Thymus (tissue), 11 donors: Measurements from ENCODE around the gene PRPSAP1. TPM values are rescaled to one million over a fixed set of nuclear protein-coding genes. Genes with fewer than 3 reads are reported as not detected.
A peak's percentile ranks its signal among the peaks of the same experiment; 100 is the strongest.

Experiments used
- DNase-seq, 9 donors: peaks; one replicate each; pipeline ENCODE4 v3.0.0-alpha.2; 2013; ENCODE audit warnings: low spot score in 9 of 9, low read depth in 6 of 9, missing footprints in 1 of 9
- H3K27ac ChIP-seq, 2 donors: one replicate each; pipeline ENCODE4 v1.5.1; 2013; ENCODE audit warnings: control low read depth in 1 of 2, low read depth in 1 of 2, low read length in 1 of 2, mild to moderate bottlenecking in 1 of 2, moderate library complexity in 1 of 2
- H3K27me3 ChIP-seq, 2 donors: one replicate each; pipeline ENCODE4 v1.5.1; 2013; ENCODE audit warnings: low read length in 1 of 2; ENCODE audit not compliant: control insufficient read depth in 2 of 2, insufficient read depth in 1 of 2
- H3K36me3 ChIP-seq, 2 donors: one replicate each; pipeline ENCODE4 v1.5.1; 2013; ENCODE audit warnings: low read length in 1 of 2, mild to moderate bottlenecking in 1 of 2, moderate library complexity in 1 of 2; ENCODE audit not compliant: control insufficient read depth in 2 of 2, insufficient read depth in 2 of 2
- H3K4me1 ChIP-seq, 2 donors: one replicate each; pipeline ENCODE4 v1.5.1; 2013; ENCODE audit warnings: low read length in 2 of 2; ENCODE audit not compliant: control insufficient read depth in 2 of 2, insufficient read depth in 2 of 2
- H3K4me3 ChIP-seq, 2 donors: one replicate each; pipeline ENCODE4 v1.5.1; 2013; ENCODE audit warnings: low read length in 2 of 2, control low read depth in 1 of 2, mild to moderate bottlenecking in 1 of 2
- H3K9me3 ChIP-seq, 2 donors: one replicate each; pipeline ENCODE4 v1.5.1; 2013; ENCODE audit warnings: low read length in 1 of 2, mild to moderate bottlenecking in 1 of 2; ENCODE audit not compliant: control insufficient read depth in 2 of 2, insufficient read depth in 1 of 2
- WGBS: extraction: QIAGEN DNeasy Blood & Tissue Kit; methylation state at CpG from one replicate; pipeline ENCODE4 v1.1.7; 2013; 5-methylcytosine and 5-hydroxymethylcytosine counted together
- polyA plus RNA-seq: library from polyadenylated mRNA; stranded (reverse); fragments of 200-250 nt; gene quantifications from one replicate; pipeline ENCODE4 v1.2.3, GENCODE V29; 2013
- total RNA-seq: library from RNA; stranded (reverse); fragments of 120-200 nt; gene quantifications from one replicate; pipeline ENCODE4 v1.2.4, GENCODE V29; 2013
- donor health status: healthy.

Gene PRPSAP1
- total and polyA plus RNA-seq, 2 donors = 17.3 to 38.5 TPM

DNA sequence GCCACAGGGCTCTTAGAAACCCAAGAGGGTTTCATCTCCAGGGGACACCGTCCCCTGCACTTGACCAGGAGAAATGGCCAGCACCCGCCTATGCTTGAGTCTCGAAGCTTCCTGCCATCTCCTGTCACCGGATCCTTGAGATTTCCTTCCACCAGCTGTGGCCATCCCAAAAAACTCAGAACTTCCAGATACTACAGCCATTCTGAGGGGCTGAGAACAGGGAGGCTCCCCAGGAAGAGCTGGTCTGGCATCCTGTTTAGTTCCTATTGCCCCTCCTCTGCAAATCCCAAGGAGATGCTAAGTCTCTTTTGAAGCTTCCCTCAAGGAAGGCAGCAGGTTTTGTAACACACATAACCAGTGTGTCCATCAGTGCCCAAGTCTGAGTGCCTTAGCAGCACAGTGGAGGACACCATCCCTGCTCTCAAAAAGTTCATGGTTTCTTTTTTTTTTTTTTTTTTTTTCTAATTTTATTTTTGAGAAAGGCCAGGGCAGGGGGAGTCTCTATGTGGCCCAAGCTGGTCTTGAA, 86.6 kb downstream of the PRPSAP1 start:
- H3K4me1 ChIP-seq = peaks cover 41 to 83% of the 10 kb centered on the region in 2 donors
- H3K9me3 ChIP-seq = peaks cover 0 to 4% of the 10 kb centered on the region in 2 donors
- peak overlapping the region; percentile 76 to 93 for H3K27ac ChIP-seq
- DNase-seq = no peak
- peak overlapping the region; percentile 77 to 99 for H3K4me3 ChIP-seq
- no peaks in the 10 kb centered on the region for H3K27me3 ChIP-seq
- H3K36me3 ChIP-seq = peaks cover 26 to 40% of the 10 kb centered on the region in 2 donors
- WGBS = 84% methylated on average over 4 of the region's 4 CpGs

DNA sequence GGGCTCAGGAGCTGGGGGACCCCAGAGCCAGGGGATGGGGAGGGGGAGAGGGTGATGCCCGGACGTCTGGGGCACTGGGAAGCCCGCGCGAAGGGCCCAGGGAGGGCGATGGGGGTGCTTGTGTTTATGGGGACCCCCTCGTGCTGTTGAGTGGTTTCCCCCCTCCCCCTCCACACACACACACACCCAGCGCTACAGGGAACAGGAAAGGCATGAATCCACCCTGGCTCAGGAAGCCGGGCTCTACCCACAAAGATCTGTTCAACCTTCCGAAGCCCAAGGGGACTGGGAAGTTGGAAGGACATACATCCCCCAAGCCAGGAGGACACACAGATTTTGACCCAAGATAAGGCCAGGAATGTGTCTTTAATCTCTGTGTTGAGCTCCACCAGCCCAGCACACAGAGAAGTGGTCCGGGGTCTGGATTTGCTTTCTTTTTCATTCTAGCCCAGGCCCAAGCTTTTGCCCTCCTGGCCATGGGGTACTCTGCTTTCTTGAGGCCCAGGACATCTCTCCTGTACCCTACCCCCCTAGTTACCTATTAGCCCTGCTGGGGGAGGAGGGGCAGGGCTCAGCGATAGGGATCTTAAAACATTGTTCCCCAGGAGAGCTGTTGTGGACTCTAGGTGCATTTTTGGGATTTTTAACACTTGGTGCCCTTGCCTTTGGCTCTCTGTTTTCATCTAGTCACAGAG, 87.3 kb downstream of the PRPSAP1 start:
- Histone ChIP-seq H3K27ac (peak overlapping the region; percentile 76 to 93), H3K27me3 (no peaks in the 10 kb centered on the region), H3K4me1 (peaks cover 37 to 83% of the 10 kb centered on the region in 2 donors), H3K36me3 (peaks cover 26 to 40% of the 10 kb centered on the region in 2 donors), H3K9me3 (peaks cover 0 to 4% of the 10 kb centered on the region in 2 donors), H3K4me3 (peak overlapping the region; percentile 77 to 99)
- 4% methylated on average over 12 of the region's 12 CpGs for whole genome bisulfite sequencing
- peak in 1 of 9 donors; percentile 60 for DNase-seq

DNA sequence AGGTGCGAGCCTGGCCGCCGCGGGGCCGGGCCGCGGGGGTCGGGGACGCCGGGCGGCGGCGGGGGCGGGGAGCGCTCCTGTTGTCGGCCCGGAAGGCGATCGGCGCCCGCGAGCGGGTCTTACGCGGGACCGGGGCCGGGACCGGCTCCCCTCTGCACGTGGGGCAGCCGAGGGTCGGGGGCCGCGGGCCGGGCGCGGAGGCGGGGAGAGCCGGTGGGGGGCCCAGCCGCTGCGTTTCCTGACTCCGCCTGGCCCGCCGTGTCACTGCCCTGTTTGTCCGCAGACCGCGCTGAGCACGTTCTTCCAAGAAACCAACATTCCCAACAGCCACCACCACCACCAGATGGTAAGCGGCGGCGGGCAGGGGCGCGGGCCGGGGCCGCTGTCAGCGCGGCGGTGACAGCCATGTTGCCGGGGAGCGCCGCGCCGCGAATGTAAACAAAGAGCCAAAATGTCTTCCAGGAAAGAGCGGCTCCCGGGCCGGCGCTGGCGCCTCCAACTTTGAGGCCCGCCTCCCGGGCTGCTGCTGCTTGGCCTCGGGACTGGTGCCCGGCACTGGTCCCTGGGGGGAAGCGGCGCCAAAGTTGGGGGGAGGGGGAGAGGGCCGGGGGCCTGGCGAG, 88.0 kb downstream of the PRPSAP1 start:
- H3K4me3 ChIP-seq = peak overlapping the region; percentile 77 to 99
- peak in 3 of 9 donors; percentile 46 to 74 (median 53) for DNase-seq
- peaks cover 23 to 35% of the 10 kb centered on the region in 2 donors for H3K36me3 ChIP-seq
- no peaks in the 10 kb centered on the region for H3K27me3 ChIP-seq
- peak overlapping the region; percentile 76 to 93 for H3K27ac ChIP-seq
- under 1% methylated on average over 76 of the region's 76 CpGs for WGBS
- H3K4me1 ChIP-seq = peaks cover 37 to 77% of the 10 kb centered on the region in 2 donors
- peaks cover 0 to 4% of the 10 kb centered on the region in 2 donors for H3K9me3 ChIP-seq

DNA sequence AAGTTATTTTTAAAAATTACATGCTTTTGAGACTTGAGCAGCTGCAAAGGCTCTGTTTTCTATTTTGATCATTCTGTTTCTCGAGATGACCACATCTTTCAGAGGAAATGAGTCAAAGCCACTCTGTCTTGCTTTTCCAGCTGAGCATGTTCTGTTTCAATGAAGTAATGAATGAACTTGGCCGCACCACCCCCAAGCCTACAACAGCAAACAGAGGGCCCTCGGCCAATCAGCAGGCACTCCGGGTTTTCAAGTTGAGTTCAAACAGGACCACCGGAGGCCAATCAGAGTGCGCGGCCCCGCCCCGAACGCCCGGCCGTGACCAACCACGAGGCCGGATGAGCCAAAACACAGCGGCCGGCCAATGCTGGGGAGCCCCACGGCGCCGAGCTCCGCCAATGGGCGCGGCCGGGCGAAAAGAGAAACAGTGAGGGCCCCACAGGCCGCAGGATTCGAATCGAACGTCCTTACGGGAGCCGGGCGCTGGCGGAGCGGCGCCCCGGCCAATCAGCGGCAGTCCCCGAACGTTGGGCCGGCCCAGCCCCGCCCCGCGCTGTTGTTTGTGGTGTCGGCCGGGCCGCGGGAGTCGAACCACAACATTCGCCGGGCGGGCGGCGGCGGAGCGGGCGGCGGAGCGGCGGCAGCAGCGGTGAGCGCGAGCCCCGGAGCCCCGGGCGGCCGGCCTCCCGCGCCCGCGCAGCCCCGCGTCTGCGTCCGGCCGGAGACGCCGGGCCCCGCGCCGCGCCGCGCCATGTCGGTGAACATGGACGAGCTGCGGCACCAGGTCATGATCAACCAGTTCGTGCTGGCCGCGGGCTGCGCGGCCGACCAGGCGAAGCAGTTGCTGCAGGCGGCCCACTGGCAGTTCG, 88.7 kb downstream of the PRPSAP1 start, which contains the start of gene UBALD2:
Gene UBALD2, plus strand, starts transcription at position 594 of the 869 bp plus-strand sequence. Its CDS starts 158 bp downstream, at position 752.
- H3K4me1 ChIP-seq = peaks cover 37 to 71% of the 10 kb centered on the region in 2 donors
- no peaks in the 10 kb centered on the region for H3K27me3 ChIP-seq
- H3K27ac ChIP-seq = peak within 1 kb of the TSS; percentile 76 to 93
- H3K4me3 ChIP-seq = peak within 1 kb of the TSS; percentile 77 to 99
- peaks cover 0 to 4% of the 10 kb centered on the region in 2 donors for H3K9me3 ChIP-seq
- WGBS = under 1% methylated on average over 94 of the region's 94 CpGs
- peak; percentile 92 to 99 (median 96) for DNase-seq
- H3K36me3 ChIP-seq = peaks cover 17 to 29% of the 10 kb centered on the region in 2 donors

DNA sequence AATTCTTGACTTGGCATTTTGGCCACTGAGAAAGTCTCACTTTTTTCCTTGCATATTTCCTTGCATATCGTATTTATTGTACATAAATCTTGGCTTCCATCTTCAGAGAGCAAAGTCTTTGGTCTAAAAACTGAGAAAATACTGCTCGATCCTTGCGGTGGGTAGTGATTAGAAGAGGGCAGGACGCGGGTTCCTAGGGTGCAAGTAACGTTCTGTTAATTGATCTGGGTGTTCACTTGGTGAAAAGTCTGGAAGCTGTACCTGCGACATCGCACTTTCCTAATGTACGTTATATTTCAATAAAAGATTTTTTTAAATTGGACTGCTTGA, 89.3 kb downstream of the PRPSAP1 start:
- H3K36me3 ChIP-seq = peaks cover 14 to 23% of the 10 kb centered on the region in 2 donors
- H3K27ac ChIP-seq = peak overlapping the region; percentile 50 to 68
- no peak for DNase-seq
- WGBS = 83% methylated on average over 9 of the region's 9 CpGs
- H3K9me3 ChIP-seq = peaks cover 0 to 4% of the 10 kb centered on the region in 2 donors
- no peaks in the 10 kb centered on the region for H3K27me3 ChIP-seq
- H3K4me3 ChIP-seq = peak overlapping the region in 1 of 2 donors; percentile 1
- peaks cover 37 to 65% of the 10 kb centered on the region in 2 donors for H3K4me1 ChIP-seq

DNA sequence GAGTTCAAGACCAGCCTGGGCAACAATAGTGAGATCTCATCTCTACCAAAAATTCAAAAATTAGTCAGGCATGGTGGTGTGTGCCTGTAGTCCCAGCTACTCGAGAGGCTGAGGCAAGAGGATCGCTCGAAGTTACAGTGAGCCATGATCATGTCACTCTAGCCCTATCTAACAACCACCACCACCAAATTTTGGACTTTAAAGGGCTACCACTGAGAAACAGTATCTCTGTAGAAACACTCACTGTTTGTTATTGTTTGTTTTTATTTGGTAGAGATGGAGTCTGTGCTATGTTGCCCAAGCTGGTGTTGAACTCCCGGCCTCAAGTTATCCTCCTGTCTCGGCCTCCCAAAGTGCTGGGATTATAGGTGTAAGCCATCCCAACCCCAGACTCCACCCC, 89.8 kb downstream of the PRPSAP1 start:
- WGBS = 97% methylated on average over 5 of the region's 5 CpGs
- H3K4me1 ChIP-seq = peaks cover 34 to 60% of the 10 kb centered on the region in 2 donors

DNA sequence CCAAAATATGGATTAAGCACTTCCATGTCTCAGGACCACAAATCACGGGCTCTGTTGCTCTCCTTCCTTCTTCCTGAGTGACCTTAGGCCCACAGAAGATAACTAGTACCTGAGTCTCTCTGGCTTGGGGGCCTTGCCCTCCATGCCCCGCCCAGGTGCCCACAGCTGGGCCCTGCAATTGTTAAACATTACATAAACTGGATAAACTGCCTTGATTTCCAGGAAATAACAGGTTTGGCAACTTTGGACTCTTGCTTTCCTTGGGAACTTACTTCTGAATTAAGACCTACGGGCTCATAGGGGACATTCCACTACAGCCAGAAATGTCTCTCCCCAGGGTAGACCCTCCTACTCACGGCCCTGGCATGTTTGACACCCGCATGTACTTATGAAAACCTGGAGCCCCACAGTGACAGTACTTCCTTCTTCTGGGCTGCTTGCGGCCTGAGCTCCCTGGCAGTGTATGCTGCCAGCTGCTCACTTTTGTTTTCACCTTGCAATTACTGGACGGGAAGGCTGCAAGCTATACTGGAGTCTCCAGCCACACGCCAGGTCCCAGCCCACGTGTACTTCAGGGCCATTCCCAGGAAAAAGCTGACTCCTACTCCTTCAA, 90.9 kb downstream of the PRPSAP1 start:
- peak in 2 of 9 donors; percentile 48 to 71 for DNase-seq
- Histone ChIP-seq H3K4me1 (peaks cover 24 to 49% of the 10 kb centered on the region in 2 donors), H3K4me3 (no peak overlapping the region), H3K9me3 (no peaks in the 10 kb centered on the region), H3K36me3 (peaks cover 0 to 10% of the 10 kb centered on the region in 2 donors), H3K27me3 (no peaks in the 10 kb centered on the region), H3K27ac (peak overlapping the region in 1 of 2 donors; percentile 39)
- 29% methylated on average over 9 of the region's 9 CpGs for WGBS

More for the DNA sequence above, 89.8 kb downstream of the PRPSAP1 start:
- DNase-seq = no peak
- Histone ChIP-seq H3K9me3 (no peaks in the 10 kb centered on the region), H3K27ac (peak overlapping the region in 1 of 2 donors; percentile 64), H3K36me3 (peaks cover 9 to 18% of the 10 kb centered on the region in 2 donors), H3K4me3 (no peak overlapping the region), H3K27me3 (no peaks in the 10 kb centered on the region)

DNA sequence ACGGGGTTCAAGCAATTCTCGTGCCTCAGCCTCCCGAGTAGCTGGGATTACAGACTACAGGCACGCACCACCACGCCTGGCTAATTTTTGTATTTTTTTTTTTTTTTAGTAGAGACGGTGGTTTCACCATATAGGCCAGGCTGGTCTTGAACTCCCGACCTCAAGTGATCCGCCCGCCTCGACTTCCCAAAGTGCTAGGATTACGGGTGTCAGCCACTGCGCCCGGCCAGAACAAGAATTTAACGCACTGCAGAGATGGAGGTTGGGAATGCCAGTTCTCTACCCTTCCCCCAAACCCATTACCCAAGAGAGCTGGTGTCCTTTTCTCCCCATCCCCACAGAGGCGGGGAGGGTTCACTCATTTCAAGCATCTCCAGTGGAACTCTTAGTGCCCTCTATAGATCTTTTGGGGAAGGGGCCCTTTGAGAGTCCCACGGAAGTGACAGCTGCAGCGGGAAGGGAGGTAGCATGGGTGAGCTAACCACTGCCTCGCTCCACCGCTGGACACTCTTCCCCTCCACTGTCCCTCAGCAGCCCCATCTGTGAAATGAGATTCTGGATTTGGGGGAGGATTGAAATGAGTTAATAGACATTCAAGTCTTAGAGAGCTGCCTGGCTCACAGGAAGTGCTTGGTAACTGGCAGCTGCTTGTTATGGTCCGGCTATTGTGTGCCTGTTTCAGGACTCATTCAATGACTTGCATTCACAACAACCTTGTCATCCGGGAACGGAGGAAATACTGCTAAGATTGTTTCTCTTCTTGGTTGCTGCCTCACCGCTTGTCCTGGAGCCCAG, 92.1 kb downstream of the PRPSAP1 start:
- WGBS = 77% methylated on average over 23 of the region's 23 CpGs
- Histone ChIP-seq H3K4me3 (no peak overlapping the region), H3K27me3 (no peaks in the 10 kb centered on the region), H3K27ac (peak overlapping the region in 1 of 2 donors; percentile 69), H3K36me3 (no peaks in the 10 kb centered on the region), H3K4me1 (peaks cover 13 to 38% of the 10 kb centered on the region in 2 donors), H3K9me3 (no peaks in the 10 kb centered on the region)
- DNase-seq = peak in 1 of 9 donors; percentile 58
